PC-3 (cell line): Measurements from ENCODE around the gene FBXO34. TPM values are rescaled to one million over a fixed set of nuclear protein-coding genes. Genes with fewer than 3 reads are reported as not detected.

ENCODE experiments used
- ATAC-seq: fragments of 200-7000 bp; cut with Tn5 transposase; 2 replicates; pipeline ENCODE4 v1.9.1; 2020; ENCODE audit warnings: mild to moderate bottlenecking, moderate library complexity
- BruUV-seq: library from RNA; stranded (reverse); fragments of 400-500 nt; replicated peaks from 2 replicates; lab custom pipeline; 2021; lab: Mats Ljungman, UMichigan
- CTCF ChIA-PET: fragments of 300-600 bp; sonication (Branson Sonifier 250); formaldehyde crosslinking; loops from one replicate; lab custom pipeline; 2022; ENCODE audit warnings: antibody characterized with exemption; lab: Charles Lee
- POLR2A ChIA-PET: fragments of 300-600 bp; sonication (Branson Sonifier 250); formaldehyde crosslinking; loops from one replicate; lab custom pipeline; 2022; ENCODE audit warnings: antibody characterized with exemption; ENCODE audit not compliant: unreplicated experiment; lab: Charles Lee
- DNase-seq: peaks from one replicate; pipeline ENCODE4 v3.0.0-alpha.2; 2015
- H2AFZ ChIP-seq: fragments of 300-600 bp; sonication (generic); 2 replicates; pipeline ENCODE4 v1.6.0; 2016; ENCODE audit warnings: antibody characterized with exemption, low read length
- H3F3A ChIP-seq: fragments of 300-600 bp; sonication (generic); one replicate; pipeline ENCODE4 v1.6.0; 2017; ENCODE audit warnings: antibody characterized with exemption, low read length, control low read depth, mild to moderate bottlenecking; ENCODE audit not compliant: unreplicated experiment
- H3K27ac ChIP-seq: fragments of 300-600 bp; sonication (generic); 2 replicates; pipeline ENCODE4 v1.5.1; 2016; ENCODE audit warnings: mild to moderate bottlenecking, low read length
- H3K27me3 ChIP-seq: fragments of 300-600 bp; sonication (generic); 2 replicates; pipeline ENCODE4 v1.6.1; 2016; ENCODE audit warnings: low read length, mixed read lengths
- H3K36me3 ChIP-seq: fragments of 300-600 bp; sonication (generic); 2 replicates; pipeline ENCODE4 v1.6.1; 2016; ENCODE audit warnings: low read depth, mixed run types, low read length, mixed read lengths
- H3K4me1 ChIP-seq: fragments of 300-600 bp; sonication (generic); 2 replicates; pipeline ENCODE4 v1.5.1; 2016; ENCODE audit warnings: low read length; ENCODE audit not compliant: insufficient read depth
- H3K4me2 ChIP-seq: fragments of 300-600 bp; sonication (generic); 2 replicates; pipeline ENCODE4 v1.6.0; 2016; ENCODE audit warnings: low read length
- H3K4me3 ChIP-seq: fragments of 300-600 bp; sonication (generic); 2 replicates; pipeline ENCODE4 v1.5.1; 2016; ENCODE audit warnings: mild to moderate bottlenecking, low read length, mixed read lengths
- H3K79me2 ChIP-seq: fragments of 300-600 bp; sonication (generic); 2 replicates; pipeline ENCODE4 v1.6.1; 2017; ENCODE audit warnings: low read length, mixed read lengths
- H3K9ac ChIP-seq: fragments of 300-600 bp; sonication (generic); 2 replicates; pipeline ENCODE4 v1.6.0; 2016; ENCODE audit warnings: mild to moderate bottlenecking, low read length
- H3K9me2 ChIP-seq: fragments of 300-600 bp; sonication (generic); replicated peaks from 2 replicates; pipeline ENCODE4 v1.6.1; 2016; ENCODE audit warnings: mixed run types, low read length, mixed read lengths
- H3K9me3 ChIP-seq: fragments of 300-600 bp; sonication (generic); 2 replicates; pipeline ENCODE4 v1.6.1; 2016; ENCODE audit warnings: low read length, mixed read lengths
- H4K20me1 ChIP-seq: fragments of 300-600 bp; sonication (generic); 2 replicates; pipeline ENCODE4 v1.6.1; 2016; ENCODE audit warnings: low read length, mixed read lengths
- EZH2 ChIP-seq: fragments of 300-600 bp; sonication (generic); IDR thresholded peaks from one replicate; pipeline ENCODE4 v1.6.1; 2017; ENCODE audit warnings: antibody characterized with exemption, mild to moderate bottlenecking, low read length; ENCODE audit not compliant: unreplicated experiment
- EZH2phosphoT487 ChIP-seq: fragments of 300-600 bp; sonication (generic); IDR thresholded peaks from 2 replicates; pipeline ENCODE4 v1.6.1; 2018; ENCODE audit warnings: mild to moderate bottlenecking, antibody characterized with exemption, low read length, borderline replicate concordance
- intact Hi-C: fragments of 100-400 bp; cut with micrococcal nuclease; formaldehyde crosslinking; loops from 2 replicates; pipeline ENCODE4 v1.9.0; 2023
- total RNA-seq: library from RNA; depleted of rRNA; stranded (reverse); fragments of >200 nt; gene quantifications from 2 replicates; pipeline ENCODE4 v1.2.3, GENCODE V29; 2014
- TF ChIP-seq, protein P1 (sequence below): fragments of 300-600 bp; sonication (generic); conservative IDR thresholded peaks from 2 replicates; pipeline ENCODE4 v1.5.1; 2017; ENCODE audit warnings: antibody characterized with exemption, low read depth, mild to moderate bottlenecking, low read length

Gene FBXO34
- total RNA-seq, 1 experiment from 2014 or later: 35.9 TPM

DNA sequence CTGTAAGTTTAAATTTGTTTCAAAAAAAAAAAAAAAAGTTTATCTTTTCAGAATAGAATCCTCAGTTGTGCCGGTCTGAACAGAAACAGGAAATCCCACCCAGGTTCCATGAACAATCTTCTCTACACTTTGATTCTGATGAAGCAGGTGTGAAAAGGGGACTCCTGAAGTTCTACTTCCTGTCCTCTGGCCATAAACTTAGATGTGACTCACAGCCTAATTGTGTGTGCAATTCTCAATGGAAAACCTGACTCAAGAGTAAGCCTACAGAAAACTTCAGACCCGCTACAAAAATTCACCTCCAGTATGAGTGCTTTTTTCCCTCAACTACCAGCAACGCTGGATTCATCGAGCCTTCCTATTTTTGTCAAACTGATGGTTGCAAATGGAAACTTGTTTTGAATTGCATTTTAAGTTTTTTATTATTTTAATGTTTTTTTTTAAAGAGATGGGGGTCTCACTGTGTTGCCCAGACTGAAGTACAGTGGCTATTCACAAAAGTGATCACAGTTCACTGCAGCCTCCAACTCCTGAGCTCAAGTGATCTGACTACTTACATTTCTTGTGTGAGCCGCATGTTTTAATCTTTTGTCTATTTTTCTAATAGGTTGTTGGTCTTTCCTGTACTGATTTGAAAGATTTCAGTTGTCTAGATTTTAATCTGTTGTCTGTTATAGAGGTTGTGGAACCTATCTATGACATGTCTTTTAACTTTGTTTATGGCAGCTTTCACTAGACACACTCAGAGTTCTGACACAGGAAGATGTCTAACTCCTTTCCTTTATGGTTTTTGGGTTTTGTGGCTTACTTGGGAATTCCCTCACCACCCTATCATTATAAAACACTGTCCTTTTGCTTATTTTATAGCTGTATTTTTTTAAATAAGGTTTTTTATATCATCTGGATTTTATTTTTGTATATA, 102.8 kb downstream of the FBXO34 start:
- no peaks in the 10 kb centered on the region for H3K9me2 ChIP-seq
- no TSS peak for BruUV-seq
- TF ChIP-seq EZH2phosphoT487 (no peak), EZH2 (no peak)
- TF ChIP-seq, protein P1, sequence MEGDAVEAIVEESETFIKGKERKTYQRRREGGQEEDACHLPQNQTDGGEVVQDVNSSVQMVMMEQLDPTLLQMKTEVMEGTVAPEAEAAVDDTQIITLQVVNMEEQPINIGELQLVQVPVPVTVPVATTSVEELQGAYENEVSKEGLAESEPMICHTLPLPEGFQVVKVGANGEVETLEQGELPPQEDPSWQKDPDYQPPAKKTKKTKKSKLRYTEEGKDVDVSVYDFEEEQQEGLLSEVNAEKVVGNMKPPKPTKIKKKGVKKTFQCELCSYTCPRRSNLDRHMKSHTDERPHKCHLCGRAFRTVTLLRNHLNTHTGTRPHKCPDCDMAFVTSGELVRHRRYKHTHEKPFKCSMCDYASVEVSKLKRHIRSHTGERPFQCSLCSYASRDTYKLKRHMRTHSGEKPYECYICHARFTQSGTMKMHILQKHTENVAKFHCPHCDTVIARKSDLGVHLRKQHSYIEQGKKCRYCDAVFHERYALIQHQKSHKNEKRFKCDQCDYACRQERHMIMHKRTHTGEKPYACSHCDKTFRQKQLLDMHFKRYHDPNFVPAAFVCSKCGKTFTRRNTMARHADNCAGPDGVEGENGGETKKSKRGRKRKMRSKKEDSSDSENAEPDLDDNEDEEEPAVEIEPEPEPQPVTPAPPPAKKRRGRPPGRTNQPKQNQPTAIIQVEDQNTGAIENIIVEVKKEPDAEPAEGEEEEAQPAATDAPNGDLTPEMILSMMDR: no peak
- H4K20me1 ChIP-seq: no peaks in the 10 kb centered on the region
- intact Hi-C loops: no loop called here
- peak; percentile 80 for ATAC-seq
- peaks cover 13% of the 10 kb centered on the region for H3K4me1 ChIP-seq
- H2AFZ ChIP-seq: no peak overlapping the region
- H3K79me2 ChIP-seq: no peaks in the 10 kb centered on the region
- peak; percentile 90 for DNase-seq
- H3K27me3 ChIP-seq: no peaks in the 10 kb centered on the region
- no peaks in the 10 kb centered on the region for H3K9me3 ChIP-seq
- no peaks in the 10 kb centered on the region for H3F3A ChIP-seq
- H3K36me3 ChIP-seq: peaks cover 29% of the 10 kb centered on the region
- no peak overlapping the region for H3K9ac ChIP-seq
- ChIA-PET POLR2A (interaction anchor here (0.6 to 0.7 kb wide), 2 partner anchors 16 to 48 kb away, joined by 3 read pairs; no protein-coding TSS in a partner anchor), CTCF (no interaction called here)
- peak overlapping the region; percentile 7; the same call in 1 of the 2 replicates for H3K4me2 ChIP-seq
- peak overlapping the region; percentile 18 for H3K27ac ChIP-seq
- no peak overlapping the region for H3K4me3 ChIP-seq

DNA sequence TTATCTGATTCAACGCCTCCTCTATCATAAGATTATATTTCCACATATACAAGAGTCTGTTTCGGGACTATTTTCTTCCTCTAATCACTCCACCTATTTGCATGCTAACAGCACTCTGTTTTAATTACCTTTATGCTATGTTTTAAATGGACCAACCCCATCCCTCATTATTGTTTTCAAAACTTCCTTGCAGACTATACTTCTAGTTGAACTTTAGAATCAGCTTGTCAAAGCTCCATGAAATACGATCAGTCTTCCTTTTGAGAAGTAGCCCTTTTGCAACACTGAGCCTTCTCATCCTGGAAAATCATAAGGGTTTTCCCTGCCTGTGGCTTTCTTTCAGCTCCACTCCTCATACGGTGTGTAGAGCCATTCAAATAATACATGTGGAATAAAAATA, 103.5 kb downstream of the FBXO34 start:
- ChIA-PET CTCF (no interaction called here), POLR2A (interaction anchor here (0.7 kb wide), 1 partner anchor 15 kb away, joined by 3 read pairs; no protein-coding TSS in a partner anchor)
- Histone ChIP-seq H3K4me2 (no peak overlapping the region), H3K9me3 (no peaks in the 10 kb centered on the region), H3K4me3 (no peak overlapping the region), H3K27me3 (no peaks in the 10 kb centered on the region), H3F3A (no peaks in the 10 kb centered on the region), H3K4me1 (peaks cover 13% of the 10 kb centered on the region), H2AFZ (no peak overlapping the region), H3K36me3 (peaks cover 22% of the 10 kb centered on the region), H3K9ac (no peak overlapping the region), H3K79me2 (no peaks in the 10 kb centered on the region), H3K9me2 (no peaks in the 10 kb centered on the region), H3K27ac (no peak overlapping the region), H4K20me1 (no peaks in the 10 kb centered on the region)
- no TSS peak for BruUV-seq
- DNase-seq (no peak), ATAC-seq (no peak)
- intact Hi-C loops: no loop called here
- TF ChIP-seq EZH2phosphoT487 (no peak), EZH2 (no peak)
- TF ChIP-seq, protein P1: no peak

- Histone ChIP-seq H3K27me3 (no peaks in the 10 kb centered on the region), H3K36me3 (peaks cover 35% of the 10 kb centered on the region), H3K4me1 (peaks cover 23% of the 10 kb centered on the region), H4K20me1 (no peaks in the 10 kb centered on the region), H3K79me2 (no peaks in the 10 kb centered on the region), H3K27ac (no peak overlapping the region), H3K9ac (no peak overlapping the region), H3K9me3 (no peaks in the 10 kb centered on the region), H2AFZ (no peak overlapping the region), H3K4me2 (no peak overlapping the region), H3K9me2 (no peaks in the 10 kb centered on the region), H3K4me3 (no peak overlapping the region), H3F3A (no peaks in the 10 kb centered on the region)
- DNase-seq: no peak
- ATAC-seq: no peak
- TF ChIP-seq EZH2: no peak
- TF ChIP-seq, protein P1: peak; percentile 50; the same call in 1 of the 2 replicates
- no TSS peak for BruUV-seq
- CTCF ChIA-PET: no interaction called here
- intact Hi-C loops: no loop called here
- POLR2A ChIA-PET: no interaction called here
Measured at GRCh38 chr14:55377236-55377635, 106.0 kb downstream of the FBXO34 start.
